Hematopoietic multipotent progenitor cell treated with erythropoietin and hydrocortisone succinate and interleukin-3 and kit ligand, for 17 days (in vitro differentiated cells): ENCODE measurements around the gene CCDC85A.

Experiments
- DNase-seq: peaks from one replicate; pipeline ENCODE4 v3.0.0-alpha.2; 2015; ENCODE audit warnings: low spot score

The CCDC85A gene

DNA sequence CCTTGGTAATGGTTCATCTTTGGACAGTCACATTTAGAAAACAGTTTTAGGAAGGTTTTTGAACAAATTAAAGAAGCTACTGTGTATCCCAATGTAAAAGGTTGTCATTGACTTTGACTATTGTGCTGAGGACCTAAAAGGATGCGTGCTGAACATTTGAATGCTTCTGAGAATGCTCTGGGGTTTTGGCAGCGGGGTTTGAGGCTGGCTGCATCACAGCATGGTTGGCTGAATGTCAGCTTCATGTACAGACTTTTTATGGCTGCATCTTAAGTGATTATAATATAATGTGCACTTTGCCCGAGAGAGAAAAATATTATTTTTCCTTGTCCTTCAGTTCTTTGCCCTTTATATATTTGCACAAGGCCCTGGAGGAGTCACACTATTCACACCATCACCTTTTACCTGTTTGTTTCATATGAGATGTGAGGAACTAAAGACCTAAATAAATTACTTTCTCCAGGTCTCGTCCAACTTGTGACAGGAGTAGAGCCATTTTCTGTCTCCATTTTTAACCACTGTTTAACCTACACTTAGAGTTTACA lies 125.9 kb downstream of the CCDC85A start:
- no peak for DNase-seq

GRCh38 chr2:56313500-56313921 lies 129.7 kb downstream of the CCDC85A start:
- no peak for DNase-seq

DNA sequence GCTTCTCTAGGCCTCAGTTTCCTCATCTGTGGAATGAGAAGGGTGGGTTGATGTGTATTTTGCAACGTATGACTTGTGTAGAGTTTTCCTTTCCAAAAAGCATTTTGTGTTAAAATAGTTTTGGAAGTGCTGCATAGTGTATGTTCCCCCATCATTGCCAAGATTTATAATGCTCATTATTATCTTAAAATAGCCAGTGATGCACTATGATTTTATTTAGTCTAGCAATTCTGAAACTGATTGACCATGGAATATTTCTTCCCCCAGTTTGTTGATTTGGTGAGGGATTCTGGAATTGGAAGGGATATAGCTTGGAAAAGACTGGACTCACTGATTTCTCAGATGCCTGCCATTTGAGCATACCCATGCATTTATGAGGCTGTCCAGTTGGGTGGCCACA lies 130.6 kb downstream of the CCDC85A start:
- no peak for DNase-seq

DNA sequence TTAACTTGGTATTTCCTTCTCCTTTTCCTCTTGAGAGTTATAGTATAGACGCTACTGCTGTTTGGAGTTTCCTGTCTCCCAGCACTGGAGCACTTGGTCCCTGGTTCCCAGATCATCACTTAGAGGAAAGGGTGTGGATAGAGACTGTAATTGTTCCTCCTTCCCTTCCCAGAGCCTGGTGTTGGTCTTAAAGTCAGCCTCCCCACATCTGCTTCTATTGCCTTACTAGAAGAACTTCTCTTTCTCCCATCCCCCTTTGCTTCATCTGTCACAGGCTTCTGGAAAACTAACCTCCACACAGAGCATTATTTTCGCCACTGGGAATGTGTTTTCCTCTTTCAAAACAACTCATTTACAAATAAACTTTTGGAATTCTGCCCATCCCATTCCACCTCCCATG lies 131.0 kb downstream of the CCDC85A start:
- DNase-seq: no peak

DNA sequence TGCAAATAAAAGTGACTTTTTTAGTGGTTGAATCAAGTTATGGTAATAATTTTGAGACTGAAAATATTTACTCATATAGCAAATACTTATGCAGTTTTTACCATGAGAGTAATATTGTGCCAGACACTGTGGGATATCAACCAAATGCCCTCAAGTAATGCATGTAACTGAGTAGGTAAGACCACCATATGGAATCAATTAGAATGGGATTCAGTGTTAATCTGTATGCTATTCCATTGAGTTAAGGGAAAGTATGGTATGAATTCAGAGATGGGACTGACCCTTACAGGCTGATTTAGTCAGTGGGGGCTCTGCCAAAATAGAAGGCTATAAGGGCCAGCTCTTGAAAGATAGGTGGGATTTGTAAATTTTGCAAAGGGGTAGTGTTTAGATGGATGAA lies 131.6 kb downstream of the CCDC85A start:
- no peak for DNase-seq

GRCh38 chr2:56316011-56316410 lies 132.2 kb downstream of the CCDC85A start:
- DNase-seq: no peak

GRCh38 chr2:56318147-56318546 lies 134.4 kb downstream of the CCDC85A start:
- no peak for DNase-seq

DNA sequence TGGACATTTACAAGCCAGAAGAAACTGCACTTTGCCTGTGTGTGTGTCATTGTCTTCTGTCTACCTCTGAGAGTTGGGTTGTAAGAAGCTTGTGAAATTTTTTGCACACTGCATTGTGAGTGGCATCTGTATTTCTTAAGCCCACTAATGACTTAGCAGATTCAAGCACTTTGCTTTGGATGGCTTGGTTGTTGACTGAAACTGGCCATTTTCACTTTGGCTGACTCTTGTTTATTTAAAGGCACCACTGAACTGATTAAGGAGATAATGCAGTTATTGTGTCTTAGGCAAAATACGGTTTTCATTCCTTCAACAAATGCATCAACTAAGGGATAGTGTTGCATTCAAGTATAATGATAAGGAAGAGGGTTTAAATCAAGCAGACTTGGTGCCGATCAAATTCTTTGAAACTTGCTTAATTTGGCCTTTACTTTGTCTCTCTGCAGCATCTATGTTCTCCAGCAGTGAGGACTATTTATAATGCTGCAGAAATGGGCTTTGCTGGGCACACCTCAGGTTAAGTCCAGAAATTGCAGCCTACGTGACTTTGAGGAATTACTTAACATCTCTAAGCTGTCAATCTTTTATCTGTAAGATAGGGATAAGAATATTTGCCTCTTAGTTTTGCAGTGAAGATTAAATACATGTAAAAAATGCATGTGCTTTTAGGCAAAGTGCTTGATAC lies 142.0 kb downstream of the CCDC85A start:
- DNase-seq: no peak

GRCh38 chr2:56326346-56326741 lies 142.6 kb downstream of the CCDC85A start:
- DNase-seq: no peak

- no peak for DNase-seq
Measured at GRCh38 chr2:56331810-56332209, 148.0 kb downstream of the CCDC85A start.

GRCh38 chr2:56333812-56334485 lies 150.2 kb downstream of the CCDC85A start:
- no peak for DNase-seq

GRCh38 chr2:56334622-56335021 lies 150.8 kb downstream of the CCDC85A start:
- DNase-seq: no peak

DNA sequence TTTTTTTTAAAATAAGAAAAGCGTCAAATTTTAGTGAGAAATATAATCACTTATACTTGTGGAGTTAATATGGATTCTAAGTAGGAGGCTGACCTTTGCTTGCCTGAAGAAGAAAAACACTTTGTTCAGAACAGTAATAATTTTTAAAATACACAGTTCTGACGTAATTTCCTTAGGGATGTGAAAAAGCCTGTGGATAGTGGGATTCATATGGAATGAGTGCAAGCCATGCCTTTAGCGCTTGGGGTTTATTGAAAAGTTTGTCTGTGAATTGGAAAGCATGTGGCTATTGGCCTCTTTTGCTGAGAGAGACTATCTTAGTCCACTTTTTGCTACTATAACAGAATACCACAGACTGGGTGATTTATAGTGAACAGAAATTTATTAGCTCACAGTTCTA lies 151.3 kb downstream of the CCDC85A start:
- no peak for DNase-seq

- no peak for DNase-seq
Measured at GRCh38 chr2:56337342-56337741, 153.6 kb downstream of the CCDC85A start.

GRCh38 chr2:56338232-56338631 lies 154.4 kb downstream of the CCDC85A start:
- DNase-seq: no peak

DNA sequence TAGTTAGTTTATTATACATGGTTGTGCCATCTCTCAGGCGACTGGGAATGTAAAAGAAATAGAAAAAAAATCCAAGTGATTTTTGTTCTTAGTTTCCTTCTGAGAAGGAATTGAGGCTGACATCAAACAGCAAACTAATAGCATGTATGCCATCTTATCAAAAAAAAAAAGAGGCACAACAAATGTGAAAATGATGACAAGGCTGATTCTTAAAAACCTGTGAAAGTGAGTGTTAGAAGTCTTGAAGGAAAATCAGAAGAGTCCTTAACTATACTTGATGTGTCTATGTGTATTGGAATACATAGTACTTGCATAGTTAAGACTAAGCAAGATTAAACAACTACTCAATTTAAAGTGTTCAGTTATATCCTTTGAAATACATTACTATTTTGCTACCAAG lies 161.0 kb downstream of the CCDC85A start:
- DNase-seq: no peak

GRCh38 chr2:56347881-56348280 lies 164.1 kb downstream of the CCDC85A start:
- DNase-seq: no peak

DNA sequence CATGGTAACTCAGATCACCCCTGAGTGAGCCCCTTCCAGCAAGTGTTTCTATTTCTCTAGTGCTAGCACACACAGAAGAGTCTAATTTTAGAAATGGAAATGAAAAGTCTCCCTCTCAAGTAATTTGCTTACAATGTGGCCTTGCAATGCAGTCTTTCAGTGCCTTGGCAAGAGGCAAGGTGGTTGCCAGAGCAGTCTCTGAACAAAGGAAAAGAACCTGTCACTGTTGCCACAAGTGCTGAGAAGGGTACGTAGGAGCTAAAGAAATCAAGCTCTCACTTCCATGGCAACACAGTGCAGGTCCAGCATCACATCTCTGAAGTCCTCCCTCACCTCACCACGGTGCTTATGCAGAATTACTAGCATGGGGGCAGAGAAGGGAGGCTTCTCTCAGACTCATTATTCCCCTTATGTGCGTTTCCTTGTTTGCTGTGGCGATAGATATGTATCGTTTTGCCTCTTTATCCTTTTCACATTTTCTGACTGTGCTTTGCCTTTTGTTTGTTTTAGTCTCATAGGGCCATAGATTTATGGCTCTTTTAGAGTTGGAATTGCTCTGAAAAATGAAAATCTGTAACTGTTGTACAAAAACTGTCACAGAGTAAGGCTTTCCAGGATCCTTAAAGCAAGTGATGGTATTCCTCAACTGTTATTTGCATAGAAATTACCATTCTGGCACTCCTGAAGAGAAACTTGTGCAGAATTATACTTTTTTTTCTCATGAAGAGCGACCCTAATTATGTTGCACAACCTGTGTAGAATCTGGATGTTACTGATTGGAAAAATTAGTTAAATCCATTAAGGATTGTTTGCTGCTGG lies 164.8 kb downstream of the CCDC85A start:
- no peak for DNase-seq

DNA sequence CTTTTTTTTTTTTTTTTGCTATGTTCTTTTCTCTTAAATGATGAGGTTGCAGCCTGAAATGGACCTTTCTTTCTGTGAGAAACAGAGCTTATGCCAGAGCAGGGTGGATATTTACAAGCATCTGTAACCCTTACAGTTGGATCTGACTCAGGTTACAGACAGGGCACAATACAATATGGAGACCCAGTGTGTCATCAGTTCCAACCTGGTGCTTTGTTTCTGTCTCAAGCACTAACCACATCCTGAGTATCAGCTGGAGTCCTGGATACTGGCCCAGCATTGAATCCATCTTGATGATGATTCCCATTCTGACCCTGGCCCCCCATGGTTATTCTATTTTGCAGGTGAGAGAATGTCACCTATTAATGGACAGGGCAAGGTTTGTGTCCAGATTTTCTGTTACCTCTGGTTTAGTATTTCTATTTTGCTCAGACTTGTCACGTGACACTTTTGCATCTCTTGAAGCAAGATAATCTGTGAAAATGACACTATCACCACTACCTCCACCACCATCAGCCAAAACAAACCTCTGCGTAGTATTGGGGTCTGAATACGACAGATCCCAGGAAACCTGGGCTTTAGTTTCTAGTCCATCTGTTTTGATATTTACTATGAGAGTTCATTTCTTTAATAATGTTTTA lies 174.0 kb downstream of the CCDC85A start:
- no peak for DNase-seq

GRCh38 chr2:56361844-56362243 lies 178.1 kb downstream of the CCDC85A start:
- no peak for DNase-seq

- DNase-seq: no peak
Measured at GRCh38 chr2:56364902-56365301, 181.1 kb downstream of the CCDC85A start.

- no peak for DNase-seq
Measured at GRCh38 chr2:56369316-56369715, 185.5 kb downstream of the CCDC85A start.
